ENCODE data around the gene F2RL2.

Gene F2RL2, protein sequence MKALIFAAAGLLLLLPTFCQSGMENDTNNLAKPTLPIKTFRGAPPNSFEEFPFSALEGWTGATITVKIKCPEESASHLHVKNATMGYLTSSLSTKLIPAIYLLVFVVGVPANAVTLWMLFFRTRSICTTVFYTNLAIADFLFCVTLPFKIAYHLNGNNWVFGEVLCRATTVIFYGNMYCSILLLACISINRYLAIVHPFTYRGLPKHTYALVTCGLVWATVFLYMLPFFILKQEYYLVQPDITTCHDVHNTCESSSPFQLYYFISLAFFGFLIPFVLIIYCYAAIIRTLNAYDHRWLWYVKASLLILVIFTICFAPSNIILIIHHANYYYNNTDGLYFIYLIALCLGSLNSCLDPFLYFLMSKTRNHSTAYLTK

DNA sequence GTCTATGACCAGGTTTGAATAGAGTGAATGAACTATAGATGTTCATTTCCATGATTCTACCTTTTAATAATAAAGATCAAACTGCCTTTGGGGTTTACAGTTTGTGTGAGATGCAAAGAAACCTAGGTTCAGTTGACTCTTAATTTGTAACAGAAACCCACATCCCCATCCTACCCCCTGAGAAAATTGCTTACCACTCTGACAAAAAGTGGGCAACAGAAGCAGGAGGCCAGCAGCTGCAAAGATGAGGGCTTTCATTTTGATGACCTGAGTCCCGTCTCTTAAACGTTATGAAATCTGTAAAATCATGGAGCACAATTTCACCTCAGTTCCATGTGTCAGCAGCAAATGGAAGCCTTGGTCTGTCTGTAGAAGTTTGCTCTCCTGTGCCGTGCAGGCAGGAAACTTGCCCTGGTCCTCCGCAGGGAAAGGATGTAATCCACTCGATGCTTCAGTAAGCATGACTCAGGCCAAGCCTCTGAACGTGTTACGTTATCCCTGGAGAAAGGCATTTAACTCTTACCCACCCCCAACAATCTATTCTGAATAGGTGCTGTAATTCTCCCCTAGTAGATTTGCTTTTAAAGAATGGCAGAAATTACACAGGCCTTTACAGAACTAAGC, at the start of gene F2RL2:
Gene F2RL2, minus strand, starts transcription at position 431 of the 624 bp plus-strand sequence. Its CDS starts 173 bp downstream, at position 258.
- DNase-seq, result peak; percentile 77

DNA sequence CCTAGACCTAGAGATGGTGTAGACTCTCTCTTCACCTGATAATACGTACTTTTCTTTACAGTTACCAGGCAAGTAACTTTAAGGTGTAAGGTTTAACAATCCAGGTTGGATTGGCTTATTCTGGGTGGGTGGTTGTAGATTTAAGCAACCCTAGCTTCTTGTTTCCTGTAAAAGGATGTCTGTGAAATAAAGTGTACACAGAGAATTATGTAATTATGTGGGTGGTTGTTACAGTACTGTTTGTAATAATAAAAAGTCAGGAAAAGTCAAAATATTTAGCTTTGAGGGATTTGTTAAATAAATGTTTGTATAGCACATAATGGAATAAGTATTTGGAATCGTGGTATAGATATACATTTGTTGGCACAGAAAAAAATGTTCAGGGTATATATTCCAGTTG, 49.0 kb upstream of the F2RL2 start:
- DNase-seq, result no peak

DNA sequence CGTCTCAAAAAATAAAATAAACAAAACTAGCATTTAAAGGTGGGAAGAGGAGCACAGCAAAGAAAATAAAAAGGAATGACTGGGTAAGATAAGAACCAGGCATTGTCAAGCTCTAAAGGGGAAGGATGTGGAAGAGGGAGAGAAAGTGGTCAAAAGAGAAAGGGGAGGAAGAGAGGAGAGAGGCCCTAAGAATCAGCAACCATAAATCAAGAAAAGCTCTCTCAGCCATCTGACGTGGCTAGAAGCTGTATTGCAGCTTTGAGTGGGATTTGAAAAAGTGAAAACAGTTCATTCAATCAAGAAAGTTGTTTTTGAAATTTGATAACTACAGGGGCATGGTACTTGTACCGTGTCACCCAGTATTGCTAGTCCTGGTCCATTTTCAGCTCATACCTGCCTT, 47.3 kb upstream of the F2RL2 start:
- no peak for DNase-seq

DNA sequence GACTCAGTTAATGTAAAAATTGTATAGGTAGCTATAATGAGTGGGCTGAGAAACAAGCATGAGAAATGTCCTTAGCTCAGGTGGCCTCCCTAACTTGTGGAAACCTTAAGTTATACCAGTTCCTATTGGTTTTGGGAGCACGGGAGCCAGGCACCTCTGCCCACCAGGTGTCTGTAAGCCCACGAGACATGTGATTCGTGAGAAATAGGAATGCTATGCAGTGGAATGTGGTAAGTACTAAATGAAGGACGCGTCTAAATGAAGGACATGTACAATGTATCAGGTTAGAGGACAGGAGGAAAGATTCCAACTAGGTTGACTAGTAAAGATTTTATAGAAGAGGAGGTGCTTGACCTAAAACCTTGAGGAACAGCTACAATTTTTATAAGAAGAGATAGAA, 46.0 kb upstream of the F2RL2 start:
- no peak for DNase-seq

DNA sequence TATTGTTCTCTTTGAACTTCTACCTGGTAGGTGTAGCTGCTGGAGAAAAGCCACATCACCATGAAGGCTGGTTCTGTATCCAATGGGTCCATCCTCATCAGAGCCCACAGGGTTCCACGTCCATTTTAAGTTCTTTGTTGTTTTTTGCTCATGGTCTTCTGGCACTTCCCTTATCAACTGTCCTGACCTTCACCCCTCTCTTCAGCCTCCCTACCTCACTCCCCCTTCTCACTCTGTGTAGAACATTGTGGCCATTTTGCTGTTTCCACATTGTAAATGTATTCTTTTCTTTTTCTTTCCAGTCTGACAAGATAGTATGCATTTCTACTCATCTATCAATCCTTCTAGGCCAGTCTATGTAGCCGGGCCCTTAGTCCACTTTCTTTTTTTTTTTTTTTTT, 44.3 kb upstream of the F2RL2 start:
- DNase-seq, result no peak

DNA sequence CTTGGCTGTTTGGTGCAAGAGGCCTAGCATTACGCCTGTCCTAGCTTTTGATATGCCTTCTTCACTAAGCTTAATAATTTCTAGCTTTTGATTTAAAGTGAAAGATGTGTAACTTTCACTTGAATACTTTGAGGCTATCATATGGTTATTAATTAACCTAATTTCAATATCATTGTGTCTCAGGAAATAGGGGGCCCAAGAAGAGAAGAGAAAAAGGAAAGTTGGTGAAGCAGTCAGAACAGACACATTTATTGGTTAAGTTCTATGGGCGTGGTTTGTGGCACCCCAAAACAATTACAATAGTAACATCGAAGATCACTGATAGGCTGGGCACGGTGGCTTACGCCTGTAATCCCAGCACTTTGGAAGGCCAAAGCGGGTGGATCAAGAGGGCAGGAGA, 40.9 kb upstream of the F2RL2 start:
- no peak for DNase-seq

DNA sequence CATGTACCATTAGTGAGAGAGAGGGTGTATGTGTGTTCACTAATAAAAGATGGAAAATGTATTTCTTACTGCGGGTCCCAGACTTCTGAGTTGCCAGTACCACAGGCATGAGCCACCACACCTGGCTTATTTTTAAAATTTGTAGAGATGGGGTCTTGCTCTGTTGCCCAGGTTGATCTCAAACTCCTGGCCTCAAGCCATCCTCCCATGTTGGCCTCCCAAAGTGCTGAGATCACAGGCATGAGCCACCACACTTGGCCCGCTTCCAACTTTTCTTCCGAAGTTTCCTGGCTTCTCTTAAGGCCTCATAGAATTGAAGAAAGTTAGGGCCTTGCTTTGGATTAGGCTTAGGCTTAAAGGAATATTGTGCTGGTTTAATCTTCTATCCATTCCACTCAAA, 40.4 kb upstream of the F2RL2 start:
- no peak for DNase-seq

DNA sequence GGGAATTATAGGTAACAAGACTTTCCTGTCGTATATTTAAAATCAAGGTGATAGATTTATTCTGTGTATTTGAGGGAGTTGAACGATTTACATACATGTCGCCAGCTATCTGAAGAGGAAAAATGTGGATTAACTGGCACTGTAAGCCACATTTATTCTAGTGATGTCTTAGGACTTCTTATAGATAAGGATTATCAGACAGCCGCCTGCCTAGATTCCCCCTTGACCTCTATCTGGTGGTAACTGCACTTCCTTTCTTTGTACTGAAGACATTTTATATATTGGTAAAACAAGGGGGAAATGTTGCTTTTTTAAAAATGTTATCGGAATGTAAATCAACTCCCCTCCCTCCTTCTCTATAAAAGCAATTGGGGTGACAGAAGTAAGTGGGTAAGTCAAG, 39.3 kb upstream of the F2RL2 start:
- DNase-seq, result no peak

DNA sequence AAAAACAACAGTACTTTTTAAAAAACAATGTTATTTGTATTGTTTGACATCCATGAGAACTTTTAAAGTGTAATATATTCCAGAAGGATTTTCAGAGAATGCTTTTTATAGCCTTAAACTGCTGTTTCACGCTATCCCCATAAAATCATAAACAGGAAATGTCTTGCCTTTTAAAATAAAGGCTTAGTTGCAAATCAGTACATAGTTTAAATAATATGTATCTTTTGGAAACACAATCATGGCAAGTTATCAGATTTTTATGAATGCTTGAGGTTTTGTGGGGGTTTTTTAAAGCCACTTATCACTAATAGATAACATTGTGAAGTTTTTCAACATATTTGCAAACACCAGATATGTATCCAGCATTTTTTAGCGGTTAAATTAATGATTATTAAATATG, 37.2 kb upstream of the F2RL2 start:
- no peak for DNase-seq

DNA sequence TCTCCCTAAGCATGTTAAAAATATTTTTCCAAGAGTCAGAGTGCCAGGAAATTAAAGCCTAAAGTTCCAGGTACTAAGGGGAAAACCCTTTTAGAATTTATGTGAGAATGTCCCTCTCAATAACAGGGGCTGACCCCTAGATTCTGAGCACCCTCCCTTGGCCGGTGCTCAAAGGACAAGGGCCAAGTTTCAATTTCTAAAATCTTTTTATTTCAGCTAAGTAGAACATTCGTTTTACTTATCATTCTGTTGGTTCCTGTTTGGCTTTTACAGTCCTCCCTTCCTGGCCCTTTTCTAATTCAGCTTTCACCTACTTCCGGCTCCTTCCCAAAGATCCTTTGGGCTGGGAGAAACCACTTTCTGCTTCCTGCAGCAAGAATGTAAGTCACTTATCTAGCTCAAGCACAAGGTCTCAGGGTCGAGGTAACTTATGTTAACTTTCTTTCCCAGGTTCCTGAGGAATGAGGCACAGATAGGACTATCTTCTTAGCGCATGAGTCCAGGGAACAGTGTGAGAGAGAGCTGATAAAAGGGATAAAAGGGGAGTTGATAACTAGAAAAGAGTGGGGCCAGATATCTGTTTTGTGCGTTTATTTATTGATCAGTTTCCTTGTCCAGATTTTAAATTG, 34.6 kb upstream of the F2RL2 start:
- DNase-seq, result no peak

DNA sequence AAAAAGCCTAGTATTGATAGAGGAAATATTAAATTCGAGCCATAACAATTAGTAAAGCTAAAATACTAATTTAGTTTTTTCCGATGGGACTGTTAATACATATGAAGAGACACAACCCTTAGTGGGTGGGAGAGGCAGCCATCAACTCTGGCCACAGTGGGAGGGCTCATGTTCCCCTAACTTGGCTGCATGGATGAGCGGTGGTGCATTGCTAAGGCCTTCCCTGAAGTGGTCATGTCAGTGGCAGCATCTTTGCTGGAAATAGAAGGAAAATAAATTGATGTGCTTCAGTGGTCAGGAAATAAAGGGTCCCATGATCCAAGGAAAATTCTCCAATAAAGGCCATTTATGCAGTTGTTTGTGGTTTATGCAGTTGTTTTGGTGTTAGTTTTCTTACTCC, 33.9 kb upstream of the F2RL2 start:
- no peak for DNase-seq

DNA sequence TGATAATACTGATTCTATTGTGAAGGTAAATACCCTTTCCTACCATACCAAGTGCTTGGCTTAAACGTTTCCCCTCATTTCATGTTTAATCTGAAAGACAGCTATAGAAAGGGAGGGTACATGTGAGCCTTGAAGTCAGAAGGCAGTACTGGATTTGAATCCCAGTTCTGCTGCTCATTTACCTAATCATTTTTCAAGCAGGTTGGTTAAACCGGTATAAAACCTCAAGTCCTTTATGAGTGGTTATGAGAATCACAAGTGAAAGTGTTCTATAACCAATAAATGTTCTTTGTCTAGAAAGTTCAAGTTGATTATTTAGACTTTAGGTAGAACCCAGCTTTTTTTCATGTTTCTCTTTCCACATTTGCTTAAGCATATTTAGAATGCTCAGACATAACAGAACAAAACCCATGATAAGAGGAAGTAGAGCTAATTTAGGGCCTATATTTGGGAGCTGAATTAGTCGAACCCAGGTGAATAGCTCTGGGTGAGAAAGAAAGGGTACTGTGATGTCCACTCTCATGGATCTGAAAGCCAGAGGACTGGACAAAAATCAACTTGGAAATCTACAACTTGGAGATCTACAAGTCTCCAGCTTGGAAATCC, 29.7 kb upstream of the F2RL2 start:
- no peak for DNase-seq

DNA sequence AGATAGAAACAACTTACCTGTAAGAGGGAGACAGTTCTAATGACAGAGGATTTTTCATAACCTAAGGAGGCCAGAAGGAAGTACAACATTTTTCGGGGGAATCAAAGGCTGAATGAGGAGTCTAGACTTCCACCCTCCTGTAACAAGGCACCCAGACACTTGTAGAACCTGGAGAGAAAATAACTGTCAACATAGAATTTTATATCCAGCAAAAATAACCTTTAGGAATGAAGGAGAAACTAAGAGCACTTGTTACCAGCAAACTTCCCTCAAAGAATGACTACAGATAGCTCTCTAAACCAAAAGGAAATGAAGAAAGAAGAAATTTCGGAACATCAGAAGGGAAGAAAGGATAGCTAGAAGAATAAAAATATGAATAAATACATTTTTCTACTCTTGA, 25.9 kb upstream of the F2RL2 start:
- DNase-seq, result no peak

DNA sequence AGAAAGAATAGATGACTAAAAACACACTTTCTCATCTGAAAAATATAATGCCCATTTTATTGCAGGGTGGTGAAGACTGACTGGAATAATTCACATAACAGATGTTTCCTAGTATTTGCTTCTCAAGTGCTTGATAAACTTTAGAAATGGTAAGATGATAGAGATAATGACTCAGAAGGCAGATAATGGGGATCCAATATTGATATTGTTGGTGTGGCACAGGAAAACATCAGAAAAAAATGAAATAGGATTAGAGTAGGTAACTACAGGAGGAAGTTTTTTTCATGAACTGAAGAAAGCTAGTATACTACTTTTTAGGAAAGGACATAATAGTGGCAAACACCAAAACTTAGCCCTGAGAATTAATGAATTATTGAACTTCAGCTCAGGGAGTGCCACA, 20.2 kb upstream of the F2RL2 start:
- DNase-seq, result no peak

DNA sequence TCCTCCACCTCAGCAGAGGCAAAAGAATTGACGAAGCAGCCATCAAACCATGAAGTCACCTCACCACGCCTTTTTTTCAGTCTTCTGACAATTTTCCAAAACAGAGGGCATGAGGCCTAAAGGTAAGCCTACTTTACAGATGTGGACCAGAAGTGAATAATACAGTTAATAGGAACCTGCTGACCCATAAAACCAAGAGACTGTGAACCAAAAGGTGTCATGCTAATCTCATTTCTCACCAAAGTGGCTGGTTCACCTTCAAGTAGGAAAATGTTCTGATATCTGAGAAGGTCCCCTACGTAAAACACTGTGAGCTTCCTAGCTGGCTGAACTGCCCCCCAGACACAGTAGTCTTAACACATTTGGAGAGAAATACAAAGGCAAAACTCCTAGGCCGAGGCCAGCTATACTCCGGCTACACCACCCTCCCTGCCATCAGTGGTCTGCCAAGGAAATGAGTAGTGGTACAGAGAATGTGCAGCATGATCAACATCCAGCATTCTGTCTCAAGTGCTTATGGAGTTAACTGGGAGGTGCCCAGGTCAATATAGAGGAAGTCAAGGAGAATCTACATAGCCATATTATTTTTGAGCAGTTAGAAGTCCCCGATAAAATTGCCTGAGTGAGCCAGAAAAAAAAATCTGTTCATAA, 19.3 kb upstream of the F2RL2 start:
- DNase-seq, result peak; percentile 17

DNA sequence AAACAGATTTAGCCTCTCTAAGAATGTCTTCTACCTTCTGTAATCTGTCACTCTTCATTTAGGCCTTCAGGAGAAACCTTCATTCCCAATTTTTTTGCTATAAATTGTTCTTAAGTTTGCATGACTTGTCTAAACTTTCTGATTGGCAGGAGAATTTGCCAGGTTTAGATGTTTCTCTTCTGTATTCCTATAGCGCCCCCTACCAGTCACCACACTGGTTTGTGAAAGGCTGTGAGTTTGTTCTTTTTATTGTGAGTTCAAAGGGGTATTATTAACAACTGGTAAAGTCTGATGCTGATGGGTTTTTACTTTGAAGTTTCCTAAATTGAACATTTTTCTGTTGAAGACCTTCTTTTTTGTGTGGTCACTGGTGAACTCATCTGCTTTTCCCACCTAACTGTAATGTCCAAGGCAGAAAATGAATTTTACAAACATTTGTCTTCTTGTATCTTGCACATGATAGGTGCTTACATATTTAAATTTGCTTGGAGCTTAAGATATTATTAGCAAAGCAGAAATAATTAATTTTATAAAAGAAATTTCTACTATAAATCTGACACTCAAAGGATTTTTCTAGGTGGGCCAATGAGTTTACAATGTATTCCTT, 18.4 kb upstream of the F2RL2 start:
- peak; percentile 62 for DNase-seq

DNA sequence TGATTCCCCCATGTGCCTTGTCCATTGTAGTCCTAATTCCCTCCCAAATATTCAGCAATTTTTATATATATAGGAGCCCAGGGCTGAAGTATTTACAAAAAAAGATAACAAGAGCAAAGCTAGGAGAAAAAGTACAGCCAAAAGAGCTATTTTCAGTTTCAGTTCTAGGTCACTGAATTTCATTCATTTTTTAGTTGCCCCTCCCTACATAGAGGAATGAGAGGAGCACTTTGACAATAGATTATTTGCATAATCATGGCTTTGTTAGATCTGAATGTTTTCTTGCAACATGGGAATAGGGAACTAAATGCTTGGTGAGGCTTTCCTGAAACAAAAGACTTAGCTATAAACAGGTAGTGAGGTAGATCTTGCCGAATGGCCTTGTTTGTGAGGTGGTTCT, 15.3 kb upstream of the F2RL2 start:
- DNase-seq, result no peak

DNA sequence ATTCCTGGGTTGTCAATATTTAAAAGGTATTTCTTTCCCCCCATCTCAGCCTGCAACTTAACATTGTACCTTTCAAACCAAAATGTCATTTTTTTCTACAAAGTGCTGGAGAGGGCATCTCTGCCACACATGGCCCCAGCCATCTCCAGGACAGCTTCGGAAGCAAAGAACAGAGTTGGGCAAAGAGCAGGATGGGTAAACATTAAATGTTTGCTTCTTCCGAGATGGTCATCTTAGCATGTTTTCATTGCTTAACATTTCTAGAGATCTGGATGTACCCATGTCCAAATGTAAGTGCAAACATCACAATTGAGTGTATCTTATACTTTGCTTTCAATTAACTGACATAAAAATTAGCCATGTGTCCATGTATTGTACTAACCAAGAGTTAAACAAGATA, 14.3 kb upstream of the F2RL2 start:
- no peak for DNase-seq

DNA sequence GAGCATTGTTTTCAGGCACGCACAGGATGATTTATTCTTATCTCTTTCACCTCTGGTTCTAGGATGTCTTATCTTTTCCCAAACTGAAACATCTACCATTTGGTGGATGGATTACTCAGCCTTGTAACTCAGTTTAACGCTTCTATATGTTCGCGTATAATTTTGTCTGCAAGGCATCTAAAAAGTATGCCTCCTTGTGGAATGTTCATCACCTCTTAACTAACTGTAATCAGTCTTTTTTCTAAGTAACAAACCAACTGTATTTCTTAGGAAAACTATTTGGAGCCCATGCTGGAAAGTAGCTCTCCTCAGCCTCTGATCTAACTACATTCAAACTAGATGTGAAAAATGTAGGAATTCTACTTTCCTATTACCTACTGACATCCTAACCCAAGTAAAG, 11.5 kb upstream of the F2RL2 start:
- no peak for DNase-seq

DNA sequence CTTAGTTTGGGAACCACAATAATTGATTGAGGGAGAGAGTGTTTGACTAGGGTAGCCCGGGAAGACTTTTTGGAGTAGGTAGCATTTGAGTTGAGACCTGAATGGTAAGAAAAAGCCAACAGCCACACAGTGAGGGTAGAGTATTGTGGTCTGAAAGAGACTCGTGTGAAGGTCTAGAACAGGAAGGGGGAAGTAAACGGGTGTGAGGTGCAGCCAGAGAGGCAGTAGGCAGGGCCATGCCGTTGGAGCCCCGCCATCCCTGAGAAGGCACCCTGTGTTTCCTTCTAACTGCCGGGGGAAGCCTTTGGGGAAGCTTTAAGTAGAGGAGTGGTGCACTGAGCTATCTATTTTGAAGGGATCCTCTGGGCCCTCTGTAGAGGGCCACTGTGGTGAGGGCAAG, 3.5 kb upstream of the F2RL2 start:
- no peak for DNase-seq

DNA sequence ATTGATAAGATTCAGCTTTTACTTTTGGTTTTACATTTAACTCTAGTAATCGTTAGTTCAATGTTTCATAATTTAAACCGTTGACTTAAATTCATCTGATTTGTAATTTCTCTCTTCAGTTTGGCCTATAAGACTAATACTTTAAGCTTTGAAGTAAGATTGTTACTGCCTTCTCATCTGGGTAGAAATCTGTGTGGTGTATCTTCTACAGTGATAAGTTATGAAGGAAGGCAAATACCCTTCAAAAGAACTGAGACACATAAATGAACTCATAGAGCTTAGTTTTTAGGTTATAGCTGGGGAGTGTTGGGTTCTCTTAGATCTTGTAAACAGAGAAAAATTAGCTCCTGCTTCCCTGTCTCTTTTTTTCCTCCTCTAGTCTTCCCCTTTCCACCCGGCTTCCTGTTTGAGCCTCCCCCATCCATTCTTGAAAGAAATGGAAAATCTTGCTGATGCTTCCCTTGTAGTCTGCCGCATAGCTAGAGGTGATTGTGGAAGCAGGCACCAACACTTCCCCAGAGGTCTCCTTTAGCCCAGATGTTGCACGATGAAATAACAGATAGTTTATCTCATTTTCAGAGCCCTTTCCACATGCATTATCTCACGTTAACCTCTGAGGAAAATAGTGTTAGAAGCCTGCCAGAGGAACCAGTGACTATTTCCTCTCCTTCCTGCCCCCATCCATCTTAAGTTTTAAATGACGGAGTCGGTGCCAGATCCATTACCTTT, 2.0 kb upstream of the F2RL2 start:
- no peak for DNase-seq

DNA sequence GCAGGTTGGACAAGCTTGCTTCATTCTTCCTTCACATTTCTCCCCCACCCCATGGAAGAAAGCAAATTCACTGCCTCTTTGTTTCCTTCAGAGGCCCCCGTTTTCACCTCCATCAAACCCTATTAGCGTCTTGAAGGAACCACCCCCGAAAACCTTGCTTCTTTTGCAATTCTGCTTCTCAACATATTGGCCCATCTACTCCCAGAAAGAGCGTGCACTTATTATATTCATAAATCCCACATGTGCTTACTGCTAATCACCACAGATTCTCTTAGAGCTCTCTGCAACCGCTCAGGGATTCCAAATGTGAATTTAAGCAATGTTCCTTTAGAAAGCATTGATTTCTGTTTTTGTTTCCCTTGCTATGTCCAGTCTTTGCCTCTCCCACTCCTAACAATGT, 1.1 kb downstream of the F2RL2 start:
- no peak for DNase-seq

Measured in HCEC 1CT (cell line).